NOMO-1 (cell line): ENCODE data around the gene ATP9B.

Source experiments
- DNase-seq, 2 experiments: peaks; one replicate each; lab custom pipeline; 2025; ENCODE audit not compliant: unreplicated experiment in 2 of 2; lab: John Stamatoyannopoulos, UW

Gene ATP9B

GRCh38 chr18:79389689-79390088, 320.5 kb downstream of the ATP9B start:
- no peak for DNase-seq

GRCh38 chr18:79392226-79392625, 323.0 kb downstream of the ATP9B start:
- DNase-seq = no peak

- DNase-seq = no peak
Observed at GRCh38 chr18:79393181-79393634, 324.0 kb downstream of the ATP9B start.

GRCh38 chr18:79393635-79394533, 324.7 kb downstream of the ATP9B start:
- DNase-seq = peak; percentile 37 to 52

GRCh38 chr18:79394534-79395307, 325.5 kb downstream of the ATP9B start:
- DNase-seq = peak; percentile 15 to 19

GRCh38 chr18:79395308-79395640, 326.1 kb downstream of the ATP9B start:
- DNase-seq = no peak

- DNase-seq = peak; percentile 53 to 55
Observed at GRCh38 chr18:79395761-79396404, 326.7 kb downstream of the ATP9B start, which contains the start of gene NFATC1. Gene NFATC1, plus strand, starts transcription at chr18:79395930. Its CDS starts 295 bp downstream, at chr18:79396225.

- DNase-seq = peak; percentile 40 to 44
Observed at GRCh38 chr18:79396431-79397246, 327.4 kb downstream of the ATP9B start.

- DNase-seq = no peak
Observed at GRCh38 chr18:79397247-79397829, 328.1 kb downstream of the ATP9B start.

- DNase-seq = no peak
Observed at GRCh38 chr18:79397830-79398761, 328.9 kb downstream of the ATP9B start.

GRCh38 chr18:79399275-79400081, 330.3 kb downstream of the ATP9B start:
- peak in 1 of 2 experiments; percentile 19 for DNase-seq

GRCh38 chr18:79400091-79400590, 330.9 kb downstream of the ATP9B start:
- DNase-seq = peak in 1 of 2 experiments; percentile 32

- DNase-seq = no peak
Observed at GRCh38 chr18:79400591-79401381, 331.6 kb downstream of the ATP9B start.

GRCh38 chr18:79401494-79402208, 332.5 kb downstream of the ATP9B start:
- no peak for DNase-seq

GRCh38 chr18:79402209-79402576, 333.0 kb downstream of the ATP9B start:
- DNase-seq = no peak

- peak; percentile 36 to 41 for DNase-seq
Observed at GRCh38 chr18:79402977-79403722, 334.0 kb downstream of the ATP9B start.
